Stimulated activated CD4-positive, alpha-beta T cell treated with anti-CD3 and anti-CD28 coated beads, Interleukin-2, amount 100 ng/mL, for 48 hours (primary cell): ENCODE data around the gene MICAL3.
"Not testable (repeated sequence)": the region's sequence is repeated elsewhere in the genome, so short reads cannot be mapped to it uniquely, and the experiment has no call there.

ENCODE experiments used
- DNase-seq, 2 donors: peaks; one replicate each; pipeline ENCODE4 v3.0.0-alpha.2; 2020

The MICAL3 gene

GRCh38 chr22:18028817-18029527, 4.6 kb upstream of the MICAL3 start:
- no peak for DNase-seq

DNA sequence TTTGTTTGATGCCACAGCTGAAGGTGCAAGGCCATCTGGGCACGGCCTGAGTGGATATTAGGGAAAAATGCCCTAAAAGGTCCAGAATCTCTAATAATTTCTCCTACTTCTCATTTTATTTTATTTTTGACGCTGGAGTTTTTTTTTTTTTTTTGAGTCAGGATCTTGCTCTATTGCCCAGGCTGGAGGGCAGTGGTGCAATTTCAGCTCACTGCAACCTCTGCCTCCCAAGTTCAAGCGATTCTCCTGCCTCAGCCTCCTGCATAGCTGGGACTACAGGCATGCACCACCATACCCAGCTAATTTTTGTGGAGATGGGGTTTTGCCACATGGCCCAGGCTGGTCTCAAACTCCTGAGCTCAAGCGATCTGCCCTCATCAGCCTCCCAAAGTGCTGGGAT, 1.5 kb upstream of the MICAL3 start:
- not testable (repeated sequence) for DNase-seq

DNA sequence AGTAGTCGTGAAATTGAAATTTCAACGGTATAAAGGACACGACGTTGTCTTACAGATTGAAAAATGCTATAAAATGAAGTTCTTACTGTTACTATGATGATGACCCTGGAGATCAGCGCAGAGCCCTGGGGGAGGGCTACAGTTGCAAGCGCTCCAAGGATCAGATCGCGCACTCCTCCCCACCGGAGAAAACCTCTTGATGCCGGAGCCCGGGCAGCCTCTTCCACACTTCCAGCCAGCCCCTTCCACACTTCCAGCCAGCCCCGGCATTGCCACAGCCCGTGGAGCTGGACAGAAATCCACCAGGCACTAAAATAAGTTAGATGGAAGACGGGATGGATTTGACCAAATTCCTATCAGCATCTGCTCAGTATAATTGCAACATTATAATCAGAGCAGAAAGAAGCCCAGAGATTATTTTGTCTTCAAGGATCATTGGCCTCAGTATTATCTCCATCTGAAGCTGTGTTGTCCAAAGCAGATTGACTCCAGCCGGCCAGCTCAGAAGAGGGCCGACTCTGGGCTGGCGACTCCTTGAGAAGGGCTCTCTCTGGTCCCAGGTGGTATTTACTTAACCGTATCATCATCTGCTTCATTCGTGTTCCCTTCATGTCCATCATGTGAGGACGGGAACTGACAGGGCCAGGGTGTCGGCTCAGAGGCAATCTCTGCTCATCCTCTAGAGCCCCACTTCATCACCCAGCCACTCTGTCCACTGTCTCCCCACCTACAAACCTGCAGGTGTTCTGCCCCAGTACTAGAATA, 777 bp upstream of the MICAL3 start:
- DNase-seq, result no peak

DNA sequence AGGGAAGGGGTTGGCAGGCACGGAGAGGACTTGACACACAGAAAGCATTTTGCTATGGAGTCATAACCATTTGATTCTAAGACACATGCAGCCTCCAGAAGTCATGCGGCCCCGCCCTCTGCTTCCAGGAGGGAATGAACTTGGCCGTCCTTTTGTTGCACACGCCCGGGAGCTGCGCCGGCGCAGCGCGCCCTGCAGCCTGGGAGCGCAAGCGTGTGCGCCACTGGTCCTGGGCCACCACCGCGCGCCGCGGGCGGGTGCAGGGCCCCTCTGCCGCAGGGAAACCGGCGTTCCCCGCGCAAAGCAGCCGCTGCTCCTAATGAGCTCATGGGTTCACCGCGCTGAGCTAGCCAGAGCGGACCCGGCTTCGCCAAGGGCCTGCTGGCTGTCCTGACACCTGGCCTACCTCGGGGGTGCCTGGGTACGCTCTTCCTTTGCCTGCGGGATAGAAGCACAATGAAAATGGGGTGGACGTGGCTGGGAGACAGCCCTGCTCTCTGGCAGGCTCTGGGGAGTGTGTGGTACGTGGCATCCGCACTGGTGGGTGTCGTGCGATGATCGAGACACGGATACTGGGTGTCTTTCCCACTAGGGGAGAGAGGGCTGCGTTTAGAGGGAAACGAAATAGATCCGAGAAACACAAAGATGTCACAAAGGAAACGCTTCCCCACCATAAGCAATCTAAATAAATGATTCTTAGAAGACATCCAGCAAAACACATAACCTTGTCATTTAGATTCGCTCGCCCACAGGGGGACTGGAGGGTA, 669 bp downstream of the MICAL3 start:
- DNase-seq, result peak; percentile 27 to 30

GRCh38 chr22:18022876-18023275, 1.5 kb downstream of the MICAL3 start:
- DNase-seq, result no peak

- DNase-seq, result no peak
Observed at GRCh38 chr22:18021431-18021830, 2.9 kb downstream of the MICAL3 start.

DNA sequence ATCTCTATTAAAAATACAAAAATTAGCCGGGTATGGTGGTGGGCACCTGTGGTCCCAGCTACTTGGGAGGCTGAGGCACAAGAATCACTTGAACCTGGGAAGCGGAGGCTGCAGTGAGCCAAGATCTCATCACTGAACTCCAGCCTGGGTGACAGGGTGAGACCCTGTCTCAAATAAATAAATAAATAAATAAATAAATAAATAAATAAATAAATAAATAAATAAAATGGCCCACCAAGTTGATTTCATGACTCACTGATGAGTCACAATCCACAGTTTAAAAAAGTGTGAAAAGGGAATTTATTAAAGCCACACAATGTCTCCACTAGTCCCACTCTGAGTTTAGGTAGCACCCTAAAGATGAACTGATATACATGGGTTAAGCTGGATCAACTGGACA, 3.6 kb downstream of the MICAL3 start:
- DNase-seq, result not testable (repeated sequence)

GRCh38 chr22:18013947-18014346, 10.4 kb downstream of the MICAL3 start:
- DNase-seq, result no peak

GRCh38 chr22:18013436-18013835, 10.9 kb downstream of the MICAL3 start:
- no peak for DNase-seq

DNA sequence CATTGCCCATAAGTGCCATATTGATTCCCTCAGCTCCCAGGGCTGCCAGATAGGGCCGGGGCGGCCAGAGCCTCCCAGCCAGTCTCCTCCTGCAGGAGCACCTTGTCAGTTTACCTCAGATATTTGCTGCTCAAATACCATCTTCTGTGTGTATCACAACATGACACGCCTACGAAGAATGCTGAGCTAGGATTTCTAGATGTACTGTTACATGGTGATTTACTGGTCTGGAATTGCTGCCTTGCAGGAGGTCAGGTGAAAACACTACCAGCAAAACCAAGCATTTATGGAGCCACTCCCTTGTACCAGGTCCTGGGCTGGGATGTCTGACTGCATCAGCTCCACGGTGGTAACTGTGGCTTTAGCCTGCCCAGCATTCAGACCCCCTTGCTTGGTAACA, 11.8 kb downstream of the MICAL3 start:
- no peak for DNase-seq

DNA sequence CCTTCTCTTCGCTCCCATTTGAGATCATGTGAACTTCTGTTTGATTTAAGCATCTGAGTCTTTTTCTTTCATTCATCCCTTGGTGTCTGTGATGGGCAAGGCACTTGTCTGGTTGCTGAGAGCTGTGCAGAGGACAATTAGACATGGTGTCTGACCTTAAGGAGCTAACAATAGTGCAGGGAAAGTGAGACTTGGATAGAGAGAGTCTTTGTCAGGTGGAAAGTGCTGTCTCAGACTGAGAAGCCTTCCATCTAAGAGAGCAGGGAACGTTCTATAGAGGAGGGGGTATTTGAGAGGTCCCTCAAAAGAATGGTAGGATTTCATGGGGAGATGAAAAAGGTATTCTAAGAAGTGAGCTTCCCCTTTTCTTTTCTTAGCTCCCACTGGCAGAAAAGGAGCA, 14.1 kb downstream of the MICAL3 start:
- DNase-seq, result no peak

- DNase-seq, result no peak
Observed at GRCh38 chr22:18008136-18008535, 16.2 kb downstream of the MICAL3 start.

- no peak for DNase-seq
Observed at GRCh38 chr22:18005201-18005926, 19.0 kb downstream of the MICAL3 start.

DNA sequence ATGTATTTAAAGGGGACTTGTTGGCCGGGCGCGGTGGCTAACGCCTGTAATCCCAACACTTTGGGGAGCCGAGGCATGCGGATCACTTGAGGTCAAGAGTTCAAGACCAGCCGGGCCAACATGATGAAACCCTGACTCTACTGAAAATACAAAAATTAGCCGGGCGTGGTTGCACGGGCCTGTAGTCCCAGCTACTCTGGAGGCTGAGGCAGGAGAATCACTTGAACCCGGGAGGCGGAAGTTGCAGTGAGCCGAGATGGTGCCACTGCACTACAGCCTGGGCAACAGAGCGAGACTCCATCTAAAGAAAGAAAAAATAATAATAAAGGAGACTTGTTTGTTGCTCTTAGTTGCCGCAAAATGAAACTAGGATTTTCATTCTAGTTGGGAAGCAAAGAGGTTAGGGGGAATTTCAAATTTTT, 22.5 kb downstream of the MICAL3 start:
- not testable (repeated sequence) for DNase-seq

DNA sequence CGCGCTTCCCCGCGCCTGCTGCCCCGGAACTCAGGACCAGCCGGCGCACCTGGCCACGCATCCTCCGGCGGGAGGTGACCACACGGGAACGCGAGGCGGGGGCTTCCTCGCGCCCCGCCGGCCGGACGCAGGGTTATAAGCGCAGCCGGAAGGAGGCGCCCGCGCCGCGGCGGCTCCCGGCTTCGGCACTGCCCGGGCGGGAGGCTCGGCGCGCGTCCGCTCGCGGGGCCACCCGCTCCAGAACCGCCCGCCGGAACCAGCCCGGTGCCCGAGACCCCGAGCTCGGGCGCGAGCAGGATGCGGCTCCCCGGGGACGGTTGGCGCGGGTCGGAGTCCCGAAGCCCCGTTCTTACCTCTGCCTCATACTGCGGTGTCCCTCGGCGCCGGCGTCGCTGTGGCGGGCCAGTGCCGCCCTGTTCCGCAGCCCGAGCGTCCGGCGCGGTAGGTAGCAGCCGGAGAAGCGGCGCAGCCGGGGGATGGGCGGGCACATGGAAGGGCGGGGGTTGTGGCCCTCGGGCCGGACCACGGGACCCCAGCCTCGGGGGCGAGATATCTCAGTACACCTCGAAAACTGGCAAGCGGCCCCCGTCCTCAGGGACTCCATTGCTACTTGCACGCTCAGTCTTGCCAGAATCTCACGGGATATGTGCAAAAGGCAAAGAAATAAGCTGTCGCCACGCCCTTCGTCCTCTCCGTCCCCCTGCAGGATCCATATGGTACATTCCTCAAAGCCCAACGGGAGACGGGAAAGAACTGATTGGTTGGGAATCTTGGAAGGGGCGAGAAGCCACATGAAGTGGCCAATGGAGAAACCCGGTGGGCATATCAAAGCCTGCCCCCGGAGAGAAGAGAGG, 23.1 kb downstream of the MICAL3 start:
- DNase-seq, result peak; percentile 68 to 70

GRCh38 chr22:18000441-18001039, 23.8 kb downstream of the MICAL3 start:
- DNase-seq, result peak; percentile 7 to 17

DNA sequence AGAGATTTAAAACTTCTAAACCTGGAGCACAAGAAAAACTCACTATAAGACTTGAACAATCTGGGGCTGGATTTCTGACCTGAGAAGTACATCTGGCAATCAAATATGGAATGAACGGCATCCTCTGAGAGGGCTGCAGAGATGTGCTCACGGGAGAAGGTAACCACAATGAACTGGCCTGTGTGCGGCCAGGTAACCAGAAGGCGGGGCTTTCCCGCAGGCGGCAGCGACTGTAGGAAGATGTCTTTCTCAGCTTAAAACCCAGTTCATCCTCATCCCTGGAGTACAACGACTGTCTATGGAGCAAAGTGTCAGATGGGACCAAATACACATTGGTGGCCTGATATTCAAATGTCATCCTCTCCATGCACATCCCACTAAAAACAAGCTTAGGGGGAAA, 24.5 kb downstream of the MICAL3 start:
- no peak for DNase-seq

DNA sequence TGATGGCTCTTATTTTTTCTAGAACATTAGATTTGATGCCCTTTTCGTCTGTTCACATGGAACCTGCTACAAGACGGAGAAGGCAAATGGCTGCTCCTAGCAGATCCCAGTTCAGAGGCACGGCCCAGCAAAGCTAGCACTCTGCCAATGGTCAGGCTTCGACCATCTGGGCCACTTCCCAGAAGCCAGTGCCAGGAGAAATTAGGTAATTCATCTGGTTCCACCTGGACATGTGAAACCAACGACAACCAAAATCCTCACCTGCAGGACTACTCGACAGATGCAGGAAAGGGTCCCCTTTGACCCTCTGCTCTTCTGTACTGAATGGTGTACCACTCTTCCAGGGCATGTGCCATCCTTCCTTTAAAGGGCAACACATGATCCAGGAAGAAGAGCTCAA, 25.4 kb downstream of the MICAL3 start:
- no peak for DNase-seq

DNA sequence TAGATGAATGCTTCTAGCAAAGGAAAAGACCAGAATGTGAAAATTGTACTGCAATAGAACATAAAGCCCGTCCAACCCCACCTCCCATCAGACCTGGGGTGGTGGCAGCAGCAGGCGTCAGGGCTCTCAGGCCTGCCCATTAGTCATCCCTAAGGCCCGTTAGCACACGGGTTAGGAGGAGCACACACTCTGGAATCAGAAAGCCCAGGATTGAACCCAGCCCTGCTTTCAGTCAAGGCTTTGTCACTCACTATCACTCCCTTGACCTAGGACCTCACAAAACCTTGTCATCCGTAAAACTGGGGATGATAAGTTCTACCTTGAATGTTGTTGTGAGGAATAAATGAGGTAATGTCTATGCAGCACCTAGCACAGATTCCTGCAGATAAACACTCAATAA, 26.9 kb downstream of the MICAL3 start:
- DNase-seq, result no peak

- DNase-seq, result not testable (repeated sequence)
Observed at GRCh38 chr22:17995256-17995655, 29.1 kb downstream of the MICAL3 start.

DNA sequence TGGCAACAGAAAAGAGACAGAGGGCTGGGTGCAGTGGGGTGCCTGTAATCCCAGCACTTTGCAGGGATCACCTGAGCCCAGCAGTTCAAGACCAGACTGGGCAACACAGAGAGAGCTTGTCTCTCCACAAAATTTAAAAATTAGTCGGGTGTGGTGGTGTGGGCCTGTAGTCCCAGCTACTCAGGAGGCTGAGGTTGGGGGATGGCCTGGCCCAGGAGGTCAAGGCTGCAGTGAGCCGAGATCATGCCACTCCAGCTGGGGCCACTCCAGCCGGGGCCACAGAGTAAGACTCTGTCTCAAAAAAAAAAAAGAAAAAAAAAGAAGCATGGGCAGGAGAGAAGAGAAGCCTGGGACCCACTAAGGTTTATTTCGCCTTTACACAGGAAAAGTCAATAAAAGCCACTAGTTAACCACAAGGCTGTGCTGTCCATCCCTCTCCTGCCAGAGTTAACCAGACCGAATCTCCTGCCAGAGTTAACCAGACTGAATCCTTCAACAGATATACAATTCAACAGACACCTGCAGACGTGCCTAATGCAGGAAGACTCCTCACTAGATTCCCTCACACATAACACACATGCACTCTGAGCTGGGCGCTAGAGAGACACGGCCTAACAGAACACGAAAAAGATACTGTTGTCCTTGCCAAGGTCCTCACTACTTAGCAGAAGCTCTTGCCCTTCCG, 29.8 kb downstream of the MICAL3 start:
- no peak for DNase-seq
